DND-41 (cell line): ENCODE data around the gene PHF21B.

Source experiments
- EZH2 ChIP-seq: IDR thresholded peaks from 3 replicates; pipeline ENCODE4 v1.6.1; 2012; ENCODE audit warnings: borderline replicate concordance, low read depth, mild to moderate bottlenecking, moderate library complexity, low read length, inconsistent platforms; ENCODE audit not compliant: severe bottlenecking
- TF ChIP-seq, protein P1 (sequence below): IDR thresholded peaks from 2 replicates; pipeline ENCODE4 v1.5.1; 2012; ENCODE audit warnings: borderline replicate concordance, low read length, moderate library complexity, mild to moderate bottlenecking; ENCODE audit not compliant: poor library complexity, severe bottlenecking; ENCODE audit errors: extremely low read depth

DNA sequence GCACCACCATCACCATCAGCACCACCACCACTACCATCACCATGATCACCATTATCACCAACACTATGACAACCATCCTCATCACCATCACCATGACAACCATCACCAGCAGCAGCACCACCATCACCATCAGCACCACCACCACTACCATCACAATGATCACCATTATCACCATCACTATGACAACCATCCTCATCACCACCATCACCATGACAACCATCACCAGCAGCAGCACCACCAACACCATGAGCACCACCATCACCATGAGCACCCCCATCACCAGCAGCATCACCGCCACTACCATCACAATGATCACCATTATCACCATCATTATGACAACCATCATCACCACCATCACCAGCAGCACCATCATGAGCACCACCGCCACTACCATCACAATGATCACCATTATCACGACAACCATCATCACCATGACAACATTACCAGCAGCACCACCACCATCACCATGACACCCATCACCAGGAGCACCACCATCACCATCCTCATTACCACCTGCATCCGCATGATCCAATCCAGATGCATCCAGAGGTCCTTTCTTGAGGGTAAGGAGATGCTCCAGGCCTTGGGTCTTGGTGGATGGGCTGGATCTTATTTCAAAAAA, 23.8 kb downstream of the PHF21B start:
- TF ChIP-seq, protein P1, sequence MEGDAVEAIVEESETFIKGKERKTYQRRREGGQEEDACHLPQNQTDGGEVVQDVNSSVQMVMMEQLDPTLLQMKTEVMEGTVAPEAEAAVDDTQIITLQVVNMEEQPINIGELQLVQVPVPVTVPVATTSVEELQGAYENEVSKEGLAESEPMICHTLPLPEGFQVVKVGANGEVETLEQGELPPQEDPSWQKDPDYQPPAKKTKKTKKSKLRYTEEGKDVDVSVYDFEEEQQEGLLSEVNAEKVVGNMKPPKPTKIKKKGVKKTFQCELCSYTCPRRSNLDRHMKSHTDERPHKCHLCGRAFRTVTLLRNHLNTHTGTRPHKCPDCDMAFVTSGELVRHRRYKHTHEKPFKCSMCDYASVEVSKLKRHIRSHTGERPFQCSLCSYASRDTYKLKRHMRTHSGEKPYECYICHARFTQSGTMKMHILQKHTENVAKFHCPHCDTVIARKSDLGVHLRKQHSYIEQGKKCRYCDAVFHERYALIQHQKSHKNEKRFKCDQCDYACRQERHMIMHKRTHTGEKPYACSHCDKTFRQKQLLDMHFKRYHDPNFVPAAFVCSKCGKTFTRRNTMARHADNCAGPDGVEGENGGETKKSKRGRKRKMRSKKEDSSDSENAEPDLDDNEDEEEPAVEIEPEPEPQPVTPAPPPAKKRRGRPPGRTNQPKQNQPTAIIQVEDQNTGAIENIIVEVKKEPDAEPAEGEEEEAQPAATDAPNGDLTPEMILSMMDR, result no peak
- no peak for TF ChIP-seq EZH2
